Mesendoderm (in vitro differentiated cells): ENCODE results near the gene GRK1.
A peak's percentile ranks its signal among the peaks of the same experiment; 100 is the strongest.

Experiments
- DNase-seq: peaks from one replicate; pipeline ENCODE4 v3.0.0; 2013
- H2AK5ac ChIP-seq: 2 replicates; pipeline ENCODE4 v1.6.1; 2013; ENCODE audit warnings: low read length, inconsistent platforms
- H2BK120ac ChIP-seq: 2 replicates; pipeline ENCODE4 v1.6.1; 2013; ENCODE audit warnings: low read depth, mild to moderate bottlenecking, low read length, moderate library complexity, mixed read lengths
- H2BK15ac ChIP-seq: replicated peaks from 2 replicates; pipeline ENCODE4 v1.6.1; 2013; ENCODE audit warnings: low read depth, mild to moderate bottlenecking, moderate library complexity
- H2BK5ac ChIP-seq: 2 replicates; pipeline ENCODE4 v1.6.1; 2013; ENCODE audit warnings: low read length, inconsistent platforms
- H3K18ac ChIP-seq: 2 replicates; pipeline ENCODE4 v1.6.1; 2013; ENCODE audit warnings: mild to moderate bottlenecking, low read length, mixed read lengths
- H3K23ac ChIP-seq: one replicate; pipeline ENCODE4 v1.6.1; 2013; ENCODE audit warnings: low read length
- H3K27ac ChIP-seq: 2 replicates; pipeline ENCODE4 v1.5.1; 2013; ENCODE audit warnings: low read depth, mild to moderate bottlenecking, inconsistent platforms, low read length, moderate library complexity
- H3K27me3 ChIP-seq: 2 replicates; pipeline ENCODE4 v1.6.1; 2013; ENCODE audit warnings: low read length, control low read depth, mild to moderate bottlenecking, inconsistent platforms; ENCODE audit not compliant: insufficient read depth, poor library complexity
- H3K36me3 ChIP-seq: 2 replicates; pipeline ENCODE4 v1.6.1; 2013; ENCODE audit warnings: low read length, inconsistent platforms; ENCODE audit not compliant: control insufficient read depth, insufficient read depth
- H3K4ac ChIP-seq: one replicate; pipeline ENCODE4 v1.6.1; 2013; ENCODE audit warnings: low read depth, mild to moderate bottlenecking, low read length, moderate library complexity
- H3K4me1 ChIP-seq: 2 replicates; pipeline ENCODE4 v1.6.1; 2013; ENCODE audit warnings: low read depth, low read length, inconsistent platforms; ENCODE audit not compliant: control insufficient read depth
- H3K4me2 ChIP-seq: 2 replicates; pipeline ENCODE4 v1.6.1; 2013; ENCODE audit warnings: low read length
- H3K4me3 ChIP-seq: 2 replicates; pipeline ENCODE4 v1.5.1; 2013; ENCODE audit warnings: mild to moderate bottlenecking, low read length
- H3K56ac ChIP-seq: one replicate; pipeline ENCODE4 v1.6.1; 2013; ENCODE audit warnings: low read length
- H3K79me1 ChIP-seq: 2 replicates; pipeline ENCODE4 v1.6.1; 2013; ENCODE audit warnings: low read length, inconsistent platforms
- H3K79me2 ChIP-seq: 2 replicates; pipeline ENCODE4 v1.6.1; 2013; ENCODE audit warnings: mild to moderate bottlenecking, low read length; ENCODE audit not compliant: control insufficient read depth, insufficient read depth
- H3K9ac ChIP-seq: 2 replicates; pipeline ENCODE4 v1.6.1; 2013; ENCODE audit warnings: low read length, inconsistent platforms
- H4K5ac ChIP-seq: one replicate; pipeline ENCODE4 v1.6.1; 2013; ENCODE audit warnings: low read length
- H4K8ac ChIP-seq: one replicate; pipeline ENCODE4 v1.6.1; 2013; ENCODE audit warnings: low read depth, mild to moderate bottlenecking, control low read depth, low read length, moderate library complexity
- WGBS: extraction: QIAGEN DNeasy Blood & Tissue Kit; methylation state at CpG from one replicate; pipeline ENCODE4 v1.1.7; 2013; ENCODE audit warnings: low lambda C conversion rate, missing lambda C conversion rate; ENCODE audit not compliant: insufficient coverage; ENCODE audit errors: extremely low coverage; 5-methylcytosine and 5-hydroxymethylcytosine counted together

GRK1 gene

GRCh38 chr13:113649212-113649611 lies 17.8 kb upstream of the GRK1 start:
- Histone ChIP-seq H3K79me2 (no peaks in the 10 kb centered on the region), H3K4me2 (no peak overlapping the region), H2BK15ac (no peak overlapping the region), H3K56ac (no peak overlapping the region), H3K27me3 (no peaks in the 10 kb centered on the region), H3K9ac (no peak overlapping the region), H3K4me3 (no peak overlapping the region), H4K8ac (no peak overlapping the region), H3K18ac (no peak overlapping the region), H3K4me1 (peaks cover 4% of the 10 kb centered on the region), H2AK5ac (no peak overlapping the region), H2BK120ac (no peak overlapping the region), H3K23ac (no peak overlapping the region), H3K79me1 (no peaks in the 10 kb centered on the region), H3K27ac (no peak overlapping the region), H3K36me3 (no peaks in the 10 kb centered on the region), H4K5ac (no peak overlapping the region), H3K4ac (no peak overlapping the region), H2BK5ac (no peak overlapping the region)
- peak; percentile 37 for DNase-seq
- no CpG with 5 or more reads among the region's 17 CpGs for whole genome bisulfite sequencing

DNA sequence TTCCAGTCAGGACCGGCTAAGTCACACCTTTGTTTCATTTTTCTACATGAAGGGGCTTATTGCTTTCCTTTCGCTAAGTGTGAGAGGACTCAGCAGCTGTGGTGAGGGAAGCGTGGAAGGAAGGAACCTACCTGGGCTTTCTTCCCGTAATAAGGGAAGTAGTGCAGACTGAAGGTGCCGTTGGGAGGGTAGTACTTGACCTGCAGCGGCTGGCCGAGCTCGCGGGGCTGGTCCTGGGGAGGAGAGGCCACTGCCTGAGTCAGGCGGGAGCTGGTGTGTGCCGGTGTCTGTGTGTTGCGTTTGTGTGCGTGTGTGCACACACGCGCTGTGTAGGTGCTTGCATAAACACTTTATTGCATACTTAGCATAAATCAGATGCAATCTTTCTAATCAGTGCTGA lies 16.7 kb upstream of the GRK1 start:
- Histone ChIP-seq H3K4me2 (no peak overlapping the region), H3K4ac (no peak overlapping the region), H3K79me1 (no peaks in the 10 kb centered on the region), H3K27ac (no peak overlapping the region), H2AK5ac (no peak overlapping the region), H3K36me3 (no peaks in the 10 kb centered on the region), H3K4me3 (no peak overlapping the region), H4K8ac (no peak overlapping the region), H2BK15ac (no peak overlapping the region), H3K56ac (peak overlapping the region; percentile 11), H3K23ac (no peak overlapping the region), H3K27me3 (no peaks in the 10 kb centered on the region), H2BK120ac (no peak overlapping the region), H4K5ac (no peak overlapping the region), H3K79me2 (no peaks in the 10 kb centered on the region), H3K9ac (no peak overlapping the region), H3K18ac (no peak overlapping the region), H2BK5ac (no peak overlapping the region), H3K4me1 (peaks cover 4% of the 10 kb centered on the region)
- no peak for DNase-seq
- WGBS: no CpG with 5 or more reads among the region's 15 CpGs

GRCh38 chr13:113650731-113651148 lies 16.3 kb upstream of the GRK1 start:
- no peaks in the 10 kb centered on the region for H3K36me3 ChIP-seq
- H3K9ac ChIP-seq: no peak overlapping the region
- WGBS: no CpG with 5 or more reads among the region's 16 CpGs

GRCh38 chr13:113651511-113652403 lies 15.3 kb upstream of the GRK1 start:
- H3K4me2 ChIP-seq: no peak overlapping the region

More at GRCh38 chr13:113650731-113651148, 16.3 kb upstream of the GRK1 start:
- Histone ChIP-seq H3K79me2 (no peaks in the 10 kb centered on the region), H4K8ac (no peak overlapping the region), H3K4me1 (peaks cover 4% of the 10 kb centered on the region), H4K5ac (no peak overlapping the region), H3K27ac (no peak overlapping the region), H3K27me3 (no peaks in the 10 kb centered on the region), H3K18ac (no peak overlapping the region), H2AK5ac (peak overlapping the region; percentile 49), H3K56ac (no peak overlapping the region), H3K23ac (no peak overlapping the region), H3K79me1 (no peaks in the 10 kb centered on the region), H3K4ac (no peak overlapping the region), H2BK5ac (no peak overlapping the region), H3K4me2 (no peak overlapping the region), H2BK15ac (no peak overlapping the region), H3K4me3 (no peak overlapping the region), H2BK120ac (no peak overlapping the region)
- no peak for DNase-seq

DNA sequence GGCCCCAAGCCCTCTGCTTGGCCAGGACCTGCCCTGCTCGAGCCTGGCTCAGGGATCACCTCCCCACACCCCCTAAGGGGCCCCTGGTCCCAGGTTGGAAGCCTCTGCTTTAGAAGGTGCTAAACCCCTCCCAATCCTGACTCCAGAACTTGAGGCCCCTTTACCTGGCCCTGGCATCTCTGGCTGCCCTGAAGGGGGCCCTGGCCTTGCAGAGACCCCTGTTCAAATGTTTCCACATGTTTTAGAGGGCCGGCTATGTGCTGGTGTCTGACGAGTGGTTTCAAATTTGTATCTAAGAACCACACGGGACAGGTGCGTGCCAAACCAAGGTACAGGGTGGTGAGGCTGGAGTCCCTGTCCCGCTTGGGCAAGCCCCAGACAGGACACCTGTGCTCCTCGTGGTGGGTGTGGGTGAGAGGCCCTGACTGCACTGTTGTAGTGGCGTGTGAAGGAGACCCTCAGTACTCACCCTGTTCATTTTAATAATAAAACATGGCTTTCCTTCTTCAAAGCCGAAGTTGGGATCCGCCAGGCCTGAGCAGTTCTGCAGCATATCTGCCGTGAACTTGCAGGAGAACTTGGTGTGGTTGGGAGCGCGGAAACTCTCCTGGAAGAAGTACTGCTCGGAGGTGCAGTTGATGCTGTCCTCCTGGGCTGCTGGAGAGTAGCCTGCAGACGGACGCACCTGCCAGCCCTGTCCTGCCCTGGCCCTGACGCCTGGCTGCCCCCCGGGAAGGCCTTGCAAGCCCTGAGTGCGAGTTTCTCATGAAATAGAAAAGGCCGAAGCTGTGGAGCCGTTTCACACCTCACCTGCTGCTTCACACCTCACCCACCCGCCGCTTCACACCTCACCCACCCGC lies 14.4 kb upstream of the GRK1 start:
- Histone ChIP-seq H3K4me2 (no peak overlapping the region), H3K56ac (no peak overlapping the region), H3K79me1 (no peaks in the 10 kb centered on the region), H3K18ac (peak overlapping the region; percentile 5), H4K5ac (no peak overlapping the region), H2BK120ac (no peak overlapping the region), H3K4ac (no peak overlapping the region), H3K23ac (no peak overlapping the region), H3K27ac (peak overlapping the region; percentile 12), H4K8ac (no peak overlapping the region), H3K27me3 (no peaks in the 10 kb centered on the region), H2BK5ac (no peak overlapping the region), H3K4me1 (peaks cover 4% of the 10 kb centered on the region), H3K79me2 (no peaks in the 10 kb centered on the region), H3K9ac (no peak overlapping the region), H2BK15ac (no peak overlapping the region), H3K36me3 (no peaks in the 10 kb centered on the region), H3K4me3 (no peak overlapping the region), H2AK5ac (no peak overlapping the region)
- WGBS: no CpG with 5 or more reads among the region's 24 CpGs
- DNase-seq: no peak

More at GRCh38 chr13:113651511-113652403, 15.3 kb upstream of the GRK1 start:
- Histone ChIP-seq H3K79me2 (no peaks in the 10 kb centered on the region), H3K4me3 (no peak overlapping the region), H3K23ac (no peak overlapping the region), H4K5ac (no peak overlapping the region), H3K4ac (no peak overlapping the region), H3K9ac (no peak overlapping the region), H3K36me3 (no peaks in the 10 kb centered on the region), H3K56ac (no peak overlapping the region), H3K27ac (no peak overlapping the region), H4K8ac (no peak overlapping the region), H3K18ac (peak overlapping the region; percentile 5), H2BK120ac (no peak overlapping the region), H2BK5ac (no peak overlapping the region), H2AK5ac (no peak overlapping the region), H3K27me3 (no peaks in the 10 kb centered on the region), H2BK15ac (no peak overlapping the region), H3K4me1 (peaks cover 4% of the 10 kb centered on the region), H3K79me1 (no peaks in the 10 kb centered on the region)
- WGBS: no CpG with 5 or more reads among the region's 37 CpGs
- no peak for DNase-seq
